Aorta (tissue), 5 donors: ENCODE data around the gene MSANTD3. TPM values are rescaled to one million over a fixed set of nuclear protein-coding genes. Genes with fewer than 3 reads are reported as not detected.

ENCODE experiments used
- ATAC-seq: fragments of 200-7000 bp; cut with Tn5 transposase; one replicate; pipeline ENCODE4 v1.9.1; 2022; ENCODE audit warnings: moderate library complexity; ENCODE audit not compliant: low FRiP score
- DNase-seq, 2 donors: peaks; one replicate each; pipeline ENCODE4 v3.0.0-alpha.2; 2020
- H3K27ac ChIP-seq, 2 donors: one replicate each; pipeline ENCODE4 v1.5.1; 2013; ENCODE audit warnings: low read length in 2 of 2, mild to moderate bottlenecking in 2 of 2, moderate library complexity in 2 of 2, control low read depth in 1 of 2, inconsistent platforms in 1 of 2, low read depth in 1 of 2
- H3K27me3 ChIP-seq, 2 donors: one replicate each; pipeline ENCODE4 v1.6.1; 2013; ENCODE audit warnings: control low read depth in 1 of 2, low read length in 1 of 2, mild to moderate bottlenecking in 1 of 2, moderate library complexity in 1 of 2; ENCODE audit not compliant: insufficient read depth in 2 of 2, control insufficient read depth in 1 of 2
- H3K36me3 ChIP-seq, 2 donors: one replicate each; pipeline ENCODE4 v1.6.1; 2013; ENCODE audit warnings: control low read depth in 1 of 2, low read length in 1 of 2, mild to moderate bottlenecking in 1 of 2; ENCODE audit not compliant: insufficient read depth in 2 of 2, control insufficient read depth in 1 of 2
- H3K4me1 ChIP-seq, 2 donors: one replicate each; pipeline ENCODE4 v1.6.1; 2013; ENCODE audit warnings: low read length in 2 of 2, control low read depth in 1 of 2, mild to moderate bottlenecking in 1 of 2, moderate library complexity in 1 of 2; ENCODE audit not compliant: insufficient read depth in 2 of 2, control insufficient read depth in 1 of 2
- H3K4me3 ChIP-seq, 2 donors: one replicate each; pipeline ENCODE4 v1.5.1; 2013; ENCODE audit warnings: low read length in 2 of 2, control low read depth in 1 of 2, mild to moderate bottlenecking in 1 of 2
- H3K9me3 ChIP-seq: one replicate; pipeline ENCODE4 v1.6.1; 2013; ENCODE audit warnings: mild to moderate bottlenecking, low read length; ENCODE audit not compliant: control insufficient read depth
- WGBS, 2 donors: extraction: QIAGEN DNeasy Blood & Tissue Kit; methylation state at CpG; one replicate each; pipeline ENCODE4 v1.1.7; 2013; 5-methylcytosine and 5-hydroxymethylcytosine counted together
- intact Hi-C, 2 donors: fragments of 100-400 bp; cut with DNase I; formaldehyde crosslinking; loops; one replicate each; pipeline versions ENCODE4 v1.14.2 to v1.15.0; 2022
- polyA plus RNA-seq, 2 donors: library from polyadenylated mRNA; stranded (reverse); fragments of 200-250 nt; gene quantifications; one replicate each; pipeline ENCODE4 v1.2.3, GENCODE V29; 2013
- total RNA-seq, 2 donors: library from RNA; stranded (reverse); fragmentation: NEBNext Ultra II Directional; extraction: Animal tissue kit (Norgen Biotek cat#: 25700); gene quantifications; one replicate each; pipeline ENCODE4 v1.2.1, GENCODE V29; 2021
- donor health status: healthy with polysubstance abuse.
- donor health status: Bipolar disorder and iron deficiency.
- donor health status: DM: no; HTN: no; CAD: no.
- donor health status: DM: no; HTN: no; CAD: no.
- donor health status: DM: yes; HTN: yes; CAD: no.

Gene MSANTD3
- total and polyA plus RNA-seq, 4 donors = 13.7 to 31.0 (median 27.8) TPM

DNA sequence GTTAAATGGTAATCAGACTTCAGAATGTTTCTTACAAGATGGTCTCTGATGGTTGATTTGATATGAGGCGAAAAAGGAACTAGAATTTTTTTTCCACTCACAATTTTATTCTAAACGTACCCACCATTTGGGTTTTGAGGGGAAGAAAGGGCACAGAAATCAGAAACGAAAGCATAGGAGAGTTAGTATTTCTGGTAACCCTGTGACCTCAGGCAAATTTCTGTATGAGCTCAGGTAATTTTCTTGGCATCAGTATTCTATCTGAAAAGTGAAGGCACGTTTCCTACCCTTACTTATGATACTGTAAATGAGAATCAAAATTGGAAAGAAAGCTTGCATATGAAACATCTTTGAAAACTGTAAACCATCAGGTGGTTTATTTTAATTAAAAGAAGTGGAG is 72.5 kb downstream of the MSANTD3 start:
- H3K27ac ChIP-seq = no peak overlapping the region
- H3K4me1 ChIP-seq = no peaks in the 10 kb centered on the region
- H3K36me3 ChIP-seq = no peaks in the 10 kb centered on the region
- H3K4me3 ChIP-seq = no peak overlapping the region
- H3K27me3 ChIP-seq = no peaks in the 10 kb centered on the region
- ATAC-seq = no peak
- H3K9me3 ChIP-seq = no peaks in the 10 kb centered on the region
- no peak for DNase-seq
- intact Hi-C loops = no loop called here
- 89 to 90% methylated on average over 4 of the region's 4 CpGs for WGBS, 2 donors

DNA sequence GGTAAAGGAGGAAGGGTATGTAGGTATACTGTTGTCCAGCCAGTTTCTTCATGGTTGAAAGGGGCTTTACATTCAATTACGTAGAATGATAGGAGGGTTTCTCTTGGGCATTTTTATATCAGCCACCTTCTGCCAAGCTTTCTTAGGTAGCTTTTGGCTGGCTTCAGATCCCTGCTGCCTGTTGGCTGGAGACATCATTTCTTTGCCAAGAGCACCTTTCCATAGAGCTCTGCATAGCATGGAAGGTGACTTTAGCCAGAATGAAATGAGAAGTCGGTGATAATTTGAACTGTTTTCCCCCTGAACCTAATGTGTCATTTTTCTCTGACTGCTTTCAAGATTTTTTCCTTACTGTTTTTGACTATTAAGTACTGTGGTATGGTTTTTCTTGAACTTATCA is 72.9 kb downstream of the MSANTD3 start:
- Histone ChIP-seq H3K9me3 (no peaks in the 10 kb centered on the region), H3K36me3 (no peaks in the 10 kb centered on the region), H3K27ac (no peak overlapping the region), H3K4me3 (no peak overlapping the region), H3K4me1 (no peaks in the 10 kb centered on the region), H3K27me3 (no peaks in the 10 kb centered on the region)
- 60 to 66% methylated on average over 2 of the region's 2 CpGs for WGBS, 2 donors
- ATAC-seq (no peak), DNase-seq (no peak)
- intact Hi-C loops = no loop called here

Other genes starting within 250 kb of the MSANTD3 start
- gene TEX10, start 74.2 kb upstream of the MSANTD3 start, total RNA-seq = 10 to 100 TPM; 10.6 to 12.9 TPM
- gene TEX10, start 74.2 kb upstream of the MSANTD3 start, polyA plus RNA-seq = 1 to 10 TPM; 3.4 to 6.9 TPM
- under 1 TPM; 0.27 to 0.78 TPM for gene TMEFF1, start 46.0 kb downstream of the MSANTD3 start, total RNA-seq
- not detected for gene TMEFF1, start 46.0 kb downstream of the MSANTD3 start, polyA plus RNA-seq
- 1 to 10 TPM; 1.1 to 1.3 TPM for gene CAVIN4, start 150.9 kb downstream of the MSANTD3 start, total RNA-seq
- gene CAVIN4, start 150.9 kb downstream of the MSANTD3 start, polyA plus RNA-seq = under 1 TPM; 0.41 to 0.50 TPM